ENCODE results near the gene TATDN2. TPM values are rescaled to one million over a fixed set of nuclear protein-coding genes. Genes with fewer than 3 reads are reported as not detected.
"Not testable (repeated sequence)": the region's sequence is repeated elsewhere in the genome, so short reads cannot be mapped to it uniquely, and the experiment has no call there.

The TATDN2 gene
- total RNA-seq, 2 experiments from 2014 or later = 72.3 to 78.4 TPM

DNA sequence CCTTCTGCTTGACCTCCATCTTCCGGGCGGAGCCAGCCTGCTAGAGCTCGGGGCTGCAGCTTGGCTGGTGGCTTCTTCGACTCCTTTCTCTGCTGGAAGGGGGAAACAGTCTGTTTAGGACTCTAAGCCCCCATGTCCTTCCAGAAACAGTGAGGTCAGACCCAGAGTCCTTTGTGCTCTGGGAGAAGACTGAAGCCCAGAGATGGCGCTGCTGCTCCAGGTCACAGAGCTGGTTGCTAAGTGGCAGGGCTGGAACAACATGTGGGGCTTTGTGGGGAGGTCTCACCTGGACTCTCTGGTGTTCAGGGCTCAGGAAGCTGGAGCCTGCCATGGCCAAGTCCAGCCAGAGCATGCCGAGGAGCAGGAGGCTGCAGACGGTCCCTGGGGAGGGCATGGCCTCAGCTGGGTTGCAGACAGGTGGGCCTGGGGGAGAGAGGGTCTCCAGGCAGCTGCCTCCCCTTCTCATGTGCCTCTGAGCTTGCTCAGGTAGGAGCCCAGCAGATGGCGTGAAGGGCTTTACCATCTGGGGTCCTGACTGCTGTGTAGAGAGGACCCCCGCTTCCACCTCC, 41.6 kb downstream of the TATDN2 start:
- Mint-ChIP-seq H3K36me3 (ENCODE audit: low read depth) (peaks cover 22% of the 10 kb centered on the region), H3K27ac (no peak overlapping the region), H3K4me1 (peaks cover 16% of the 10 kb centered on the region), H3K9me3 (no peaks in the 10 kb centered on the region), H3K27me3 (no peaks in the 10 kb centered on the region), H3K4me3 (no peak overlapping the region)
- POLR2A ChIA-PET = no interaction called here
- DNase-seq = no peak
- CTCF ChIA-PET = interaction anchor here (0.6 to 1.4 kb wide), 3 partner anchors 21 to 458 kb away, joined by 3 to 4 read pairs (median 3); no protein-coding TSS in a partner anchor

DNA sequence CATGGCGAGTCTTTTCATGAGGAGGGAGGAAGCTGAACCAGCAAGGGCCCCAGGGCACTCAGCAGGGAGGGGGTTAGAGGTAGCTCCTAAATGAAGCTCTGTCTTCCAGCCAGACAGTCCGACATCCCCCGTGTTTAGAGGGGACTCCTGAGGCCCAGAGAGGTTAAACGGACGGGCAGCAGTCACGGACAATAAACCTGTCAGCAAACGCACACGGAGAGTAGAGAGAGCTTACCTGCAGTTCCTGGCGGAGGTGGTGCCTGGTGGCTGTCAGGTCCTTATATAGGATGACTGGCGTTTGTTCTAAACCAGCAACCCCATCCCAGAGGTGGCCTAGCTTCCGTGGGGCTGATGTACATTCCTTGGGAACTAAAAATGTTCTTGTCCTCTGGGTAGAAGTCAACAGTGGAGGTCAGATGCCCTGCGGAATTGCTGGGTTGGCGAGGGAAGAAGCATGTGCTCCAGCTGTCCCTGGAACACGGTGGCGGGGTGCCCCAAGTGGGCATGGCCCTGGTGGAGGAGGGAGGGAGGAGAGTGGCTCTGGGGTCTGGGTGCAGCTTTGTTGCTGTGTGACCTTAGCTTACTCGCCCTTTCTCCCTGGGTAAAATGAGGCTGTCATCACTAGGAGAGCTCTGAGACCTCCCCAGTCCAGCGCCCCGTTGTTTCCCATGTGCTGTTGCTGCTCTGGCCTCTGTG, 42.4 kb downstream of the TATDN2 start:
- no peak overlapping the region for H3K4me3 Mint-ChIP-seq
- CTCF ChIA-PET = interaction anchor here (1.1 to 1.4 kb wide), 4 partner anchors 11 to 358 kb away, joined by 3 to 5 read pairs (median 4); no protein-coding TSS in a partner anchor
- DNase-seq = no peak
- no peak overlapping the region for H3K27ac Mint-ChIP-seq
- peaks cover 11% of the 10 kb centered on the region for H3K4me1 Mint-ChIP-seq
- H3K9me3 Mint-ChIP-seq = no peaks in the 10 kb centered on the region
- no peaks in the 10 kb centered on the region for H3K27me3 Mint-ChIP-seq
- H3K36me3 Mint-ChIP-seq (ENCODE audit: low read depth) = peaks cover 26% of the 10 kb centered on the region
- POLR2A ChIA-PET = no interaction called here

- H3K4me3 Mint-ChIP-seq = no peak overlapping the region
- no peak for DNase-seq
- no peaks in the 10 kb centered on the region for H3K27me3 Mint-ChIP-seq
- POLR2A ChIA-PET = no interaction called here
- H3K9me3 Mint-ChIP-seq = no peaks in the 10 kb centered on the region
- H3K4me1 Mint-ChIP-seq = peaks cover 11% of the 10 kb centered on the region
- peaks cover 26% of the 10 kb centered on the region for H3K36me3 Mint-ChIP-seq (ENCODE audit: low read depth)
- H3K27ac Mint-ChIP-seq = peak overlapping the region; percentile 52
- CTCF ChIA-PET = interaction anchor here (1.3 to 3.5 kb wide), 3 partner anchors 8 to 15 kb away, joined by 5 to 10 read pairs (median 5); no protein-coding TSS in a partner anchor
Measured at GRCh38 chr3:10291641-10292040, 43.4 kb downstream of the TATDN2 start.

DNA sequence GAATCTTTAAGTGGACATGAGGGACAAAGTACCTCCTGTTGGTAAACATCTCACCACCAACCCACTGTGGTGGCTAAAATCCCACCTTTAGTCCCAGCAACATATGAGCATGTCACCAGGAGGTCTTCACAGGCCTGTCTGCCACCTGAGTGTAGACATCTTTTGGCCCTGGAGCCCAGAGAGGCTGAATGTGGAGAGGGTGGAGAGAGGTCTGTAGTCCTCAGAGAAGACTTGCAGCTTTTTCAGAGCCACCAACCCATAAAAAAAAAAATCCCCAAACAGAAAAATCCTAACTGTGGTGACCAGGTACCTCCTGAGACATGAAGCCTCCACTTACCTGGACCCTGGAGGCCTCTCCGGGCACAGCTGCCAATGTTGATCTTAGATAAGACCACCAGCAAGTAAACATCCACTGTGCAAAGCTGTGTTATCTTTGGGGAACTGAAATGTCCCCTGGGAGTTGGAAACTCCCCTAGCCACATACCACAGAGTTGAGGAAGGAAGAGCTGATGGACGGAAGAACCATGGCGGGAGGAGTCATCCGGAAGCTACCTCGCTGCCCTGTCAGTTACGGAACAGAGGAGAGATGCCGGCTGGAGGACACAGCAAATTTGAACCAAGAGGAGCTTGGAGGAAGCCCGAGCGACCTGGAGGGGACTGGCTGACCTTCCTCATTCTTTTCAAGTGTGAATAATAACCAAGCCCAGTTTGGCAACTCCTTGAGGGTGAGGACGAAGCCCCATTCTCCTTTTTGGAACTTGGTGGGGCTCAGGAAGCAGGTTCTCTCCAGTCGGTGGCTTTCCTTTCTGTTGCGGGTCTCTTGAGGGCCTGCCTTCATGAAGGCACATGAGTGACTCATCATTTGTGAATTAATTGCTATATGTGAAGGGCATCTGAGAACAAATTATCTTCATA, 44.5 kb downstream of the TATDN2 start, which contains the start of gene GHRL:
GHRL (minus strand) TSS at position 443 of the 915 bp plus-strand sequence. CDS start 2,767 bp downstream, outside the sequence.
- CTCF ChIA-PET = interaction anchor here (1.0 to 3.5 kb wide), 5 partner anchors 9 to 360 kb away, joined by 3 to 10 read pairs (median 4); partner anchors contain the start of gene VHL
- Mint-ChIP-seq H3K4me1 (peaks cover 11% of the 10 kb centered on the region), H3K27me3 (no peaks in the 10 kb centered on the region), H3K27ac (peak within 1 kb of the TSS; percentile 59), H3K9me3 (no peaks in the 10 kb centered on the region), H3K36me3 (ENCODE audit: low read depth) (peaks cover 24% of the 10 kb centered on the region), H3K4me3 (no peak within 1 kb of the TSS)
- POLR2A ChIA-PET = interaction anchor here (0.6 kb wide), 1 partner anchor 216 kb away, joined by 10 read pairs; no protein-coding TSS in a partner anchor
- no peak for DNase-seq

DNA sequence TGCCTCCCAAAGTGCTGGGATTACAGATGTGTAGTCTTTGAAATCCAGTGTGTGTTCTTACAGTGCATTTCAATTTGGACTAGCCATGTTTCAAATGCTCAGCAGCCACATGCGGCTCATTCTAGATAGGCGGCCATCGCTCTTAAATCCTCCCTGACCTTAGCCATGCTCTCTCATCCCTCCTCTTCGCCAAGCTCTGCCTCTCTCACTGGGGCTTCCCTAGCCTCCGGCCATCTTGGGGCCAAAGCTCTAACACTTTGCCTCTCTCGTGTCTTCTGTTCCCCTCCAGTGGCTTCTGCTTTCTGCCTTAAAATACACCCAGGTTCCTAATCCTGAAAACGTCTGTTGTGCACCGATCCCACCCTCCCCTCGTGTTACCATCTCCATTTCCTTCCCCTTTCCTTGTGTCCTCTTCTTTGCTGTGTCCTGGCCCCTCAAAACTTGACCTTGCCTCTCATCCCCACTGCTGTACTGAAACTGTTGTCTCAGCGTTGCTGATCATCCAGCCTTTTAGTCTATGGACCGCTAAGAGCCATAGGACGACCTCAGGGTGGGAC, 45.8 kb downstream of the TATDN2 start:
- Mint-ChIP-seq H3K27me3 (no peaks in the 10 kb centered on the region), H3K27ac (peak overlapping the region; percentile 16)

DNA sequence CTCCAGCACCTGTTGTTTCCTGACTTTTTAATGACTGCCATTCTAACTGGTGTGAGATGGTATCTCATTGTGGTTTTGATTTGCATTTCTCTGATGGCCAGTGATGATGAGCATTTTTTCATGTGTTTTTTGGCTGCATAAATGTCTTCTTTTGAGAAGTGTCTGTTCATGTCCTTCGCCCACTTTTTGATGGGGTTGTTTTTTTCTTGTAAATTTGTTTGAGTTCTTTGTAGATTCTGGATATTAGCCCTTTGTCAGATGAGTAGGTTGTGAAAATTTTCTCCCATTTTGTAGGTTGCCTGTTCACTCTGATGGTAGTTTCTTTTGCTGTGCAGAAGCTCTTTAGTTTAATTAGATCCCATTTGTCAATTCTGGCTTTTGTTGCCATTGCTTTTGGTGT, 49.8 kb downstream of the TATDN2 start:
- H3K9me3 Mint-ChIP-seq, H3K4me3 Mint-ChIP-seq, DNase-seq, POLR2A ChIA-PET, CTCF ChIA-PET, H3K27me3 Mint-ChIP-seq, H3K27ac Mint-ChIP-seq: not testable (repeated sequence)
- Mint-ChIP-seq H3K36me3 (ENCODE audit: low read depth) (peaks cover 44% of the 10 kb centered on the region), H3K4me1 (peaks cover 12% of the 10 kb centered on the region)

More for the DNA sequence above, 45.8 kb downstream of the TATDN2 start:
- Mint-ChIP-seq H3K9me3 (no peaks in the 10 kb centered on the region), H3K36me3 (ENCODE audit: low read depth) (peaks cover 25% of the 10 kb centered on the region), H3K4me3 (no peak overlapping the region), H3K4me1 (peaks cover 14% of the 10 kb centered on the region)
- CTCF ChIA-PET = interaction anchor here (1.1 to 3.5 kb wide), 2 partner anchors 11 to 54 kb away, joined by 4 to 10 read pairs; no protein-coding TSS in a partner anchor
- POLR2A ChIA-PET = no interaction called here
- DNase-seq = no peak

DNA sequence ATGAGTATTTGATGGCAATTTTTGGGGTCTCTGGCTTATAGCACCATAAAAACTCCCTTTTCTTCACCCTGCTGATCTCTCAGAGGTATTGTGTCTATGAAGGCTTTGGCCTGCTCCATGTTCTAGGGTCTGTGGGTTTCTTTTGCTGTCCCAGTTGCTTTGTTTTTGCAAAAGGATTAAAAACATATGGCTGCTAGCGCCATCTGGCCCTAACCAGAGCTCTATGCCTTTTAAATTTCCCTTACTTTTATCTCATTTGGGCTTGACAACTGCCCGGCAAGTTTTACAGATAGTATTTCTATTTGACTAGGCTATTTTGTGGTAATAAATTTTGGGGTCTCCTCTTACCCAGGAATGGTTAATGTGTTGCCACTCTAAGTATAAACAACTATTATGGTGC, 50.9 kb downstream of the TATDN2 start:
- ChIA-PET POLR2A (no interaction called here), CTCF (no interaction called here)
- H3K4me3 Mint-ChIP-seq = no peak overlapping the region
- peak overlapping the region; percentile 62 for H3K27ac Mint-ChIP-seq
- peaks cover 50% of the 10 kb centered on the region for H3K36me3 Mint-ChIP-seq (ENCODE audit: low read depth)
- no peaks in the 10 kb centered on the region for H3K9me3 Mint-ChIP-seq
- H3K27me3 Mint-ChIP-seq = no peaks in the 10 kb centered on the region
- peaks cover 12% of the 10 kb centered on the region for H3K4me1 Mint-ChIP-seq
- DNase-seq = no peak

DNA sequence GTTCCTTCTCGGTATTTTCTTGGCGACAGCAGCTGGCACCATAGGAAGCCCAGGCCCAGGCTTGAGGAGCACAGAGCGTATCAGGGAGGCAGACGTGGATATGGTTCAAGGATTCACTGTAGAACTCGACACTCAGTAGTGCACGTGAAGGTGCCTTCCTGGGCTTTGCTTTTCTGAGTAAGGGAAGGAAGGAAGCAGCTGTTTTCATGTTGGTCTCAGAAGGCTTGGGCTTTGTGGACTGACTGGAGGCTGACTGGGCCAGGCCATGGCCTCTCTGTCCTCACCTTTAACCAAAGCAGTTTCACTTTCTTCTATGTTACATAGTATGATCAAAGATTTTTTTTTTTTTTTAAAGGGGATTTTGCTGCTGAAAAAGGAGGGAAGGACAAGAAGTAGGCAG, 51.4 kb downstream of the TATDN2 start:
- peaks cover 12% of the 10 kb centered on the region for H3K4me1 Mint-ChIP-seq
- H3K36me3 Mint-ChIP-seq (ENCODE audit: low read depth) = peaks cover 50% of the 10 kb centered on the region
- H3K4me3 Mint-ChIP-seq = no peak overlapping the region
- peak overlapping the region; percentile 62 for H3K27ac Mint-ChIP-seq
- DNase-seq = no peak
- H3K9me3 Mint-ChIP-seq = no peaks in the 10 kb centered on the region
- ChIA-PET CTCF (no interaction called here), POLR2A (no interaction called here)
- no peaks in the 10 kb centered on the region for H3K27me3 Mint-ChIP-seq

GRCh38 chr3:10300087-10300486, 51.8 kb downstream of the TATDN2 start:
- no peaks in the 10 kb centered on the region for H3K27me3 Mint-ChIP-seq
- no peak for DNase-seq
- H3K4me1 Mint-ChIP-seq = peaks cover 12% of the 10 kb centered on the region
- peak overlapping the region; percentile 62 for H3K27ac Mint-ChIP-seq
- POLR2A ChIA-PET = no interaction called here
- no peak overlapping the region for H3K4me3 Mint-ChIP-seq
- peaks cover 48% of the 10 kb centered on the region for H3K36me3 Mint-ChIP-seq (ENCODE audit: low read depth)
- CTCF ChIA-PET = no interaction called here
- H3K9me3 Mint-ChIP-seq = no peaks in the 10 kb centered on the region

- peaks cover 12% of the 10 kb centered on the region for H3K4me1 Mint-ChIP-seq
- no peaks in the 10 kb centered on the region for H3K27me3 Mint-ChIP-seq
- POLR2A ChIA-PET = no interaction called here
- no peak for DNase-seq
- peaks cover 53% of the 10 kb centered on the region for H3K36me3 Mint-ChIP-seq (ENCODE audit: low read depth)
- no peak overlapping the region for H3K4me3 Mint-ChIP-seq
- CTCF ChIA-PET = interaction anchor here (0.6 kb wide), 1 partner anchor 21 kb away, joined by 3 read pairs; no protein-coding TSS in a partner anchor
- H3K9me3 Mint-ChIP-seq = no peaks in the 10 kb centered on the region
- peak overlapping the region; percentile 57 for H3K27ac Mint-ChIP-seq
Measured at GRCh38 chr3:10303105-10303504, 54.8 kb downstream of the TATDN2 start.

- Mint-ChIP-seq H3K4me1 (peaks cover 12% of the 10 kb centered on the region), H3K27ac (no peak overlapping the region), H3K4me3 (no peak overlapping the region), H3K9me3 (no peaks in the 10 kb centered on the region), H3K36me3 (ENCODE audit: low read depth) (peaks cover 56% of the 10 kb centered on the region), H3K27me3 (no peaks in the 10 kb centered on the region)
- no peak for DNase-seq
- ChIA-PET POLR2A (no interaction called here), CTCF (interaction anchor here (0.6 kb wide), 1 partner anchor 21 kb away, joined by 3 read pairs; no protein-coding TSS in a partner anchor)
Measured at GRCh38 chr3:10303785-10304184, 55.5 kb downstream of the TATDN2 start.

DNA sequence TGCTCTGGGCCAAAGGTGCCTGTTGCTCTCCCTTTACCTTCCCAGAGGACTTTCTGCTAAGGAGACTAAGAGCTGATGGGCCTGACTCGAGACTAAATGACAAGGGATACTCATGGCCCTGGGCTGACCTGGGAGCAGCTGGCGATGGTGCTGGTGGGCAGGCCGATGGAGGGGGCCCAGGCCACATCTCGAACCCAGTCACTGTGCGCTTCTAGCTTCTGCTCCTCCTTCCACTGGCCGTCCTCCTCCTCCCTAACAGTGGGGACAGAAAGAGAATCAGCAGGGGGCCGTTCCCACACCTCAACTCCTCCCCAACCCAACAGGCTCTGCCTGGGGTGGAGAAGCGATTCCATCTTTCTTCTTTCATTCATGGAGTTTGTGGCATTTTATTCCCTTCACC, 56.6 kb downstream of the TATDN2 start:
- H3K4me3 Mint-ChIP-seq = no peak overlapping the region
- DNase-seq = no peak
- peaks cover under 1% of the 10 kb centered on the region for H3K4me1 Mint-ChIP-seq
- H3K27ac Mint-ChIP-seq = no peak overlapping the region
- H3K27me3 Mint-ChIP-seq = no peaks in the 10 kb centered on the region
- ChIA-PET POLR2A (no interaction called here), CTCF (interaction anchor here (0.6 to 1.1 kb wide), 3 partner anchors 12 to 485 kb away, joined by 3 to 6 read pairs (median 3); no protein-coding TSS in a partner anchor)
- no peaks in the 10 kb centered on the region for H3K9me3 Mint-ChIP-seq
- H3K36me3 Mint-ChIP-seq (ENCODE audit: low read depth) = peaks cover 54% of the 10 kb centered on the region

All from activated CD4-positive, alpha-beta T cell treated with anti-CD3 and anti-CD28 coated beads, Interleukin-2, amount 10 ng/mL, durations not matched to agents 7 days and 5 days (primary cell).